Cardiac muscle cell (in vitro differentiated cells and primary cell): Measurements from ENCODE around the gene CDH1. TPM values are rescaled to one million over a fixed set of nuclear protein-coding genes. Genes with fewer than 3 reads are reported as not detected.

Experiments used
- DNase-seq, 2 donors: peaks; one replicate each; pipeline versions ENCODE4 v3.0.0 to v3.0.0-alpha.2; 2010 to 2017; ENCODE audit warnings: low read depth in 1 of 2, low spot score in 1 of 2
- H3K27ac ChIP-seq: fragments of 200-600 bp; sonication (generic); 2 replicates; pipeline ENCODE4 v1.5.1; 2016
- H3K27me3 ChIP-seq: fragments of 200-600 bp; sonication (generic); 2 replicates; pipeline ENCODE4 v1.6.0; 2016; ENCODE audit warnings: control low read depth
- H3K36me3 ChIP-seq: fragments of 200-600 bp; sonication (generic); 2 replicates; pipeline ENCODE4 v1.5.1; 2016; ENCODE audit warnings: control low read depth
- H3K4me1 ChIP-seq: fragments of 200-600 bp; sonication (generic); 2 replicates; pipeline ENCODE4 v1.8.1; 2017; ENCODE audit warnings: low read depth, mild to moderate bottlenecking, mixed run types
- H3K4me3 ChIP-seq: fragments of 200-600 bp; sonication (generic); 2 replicates; pipeline ENCODE4 v1.5.1; 2016; ENCODE audit warnings: mild to moderate bottlenecking
- H3K9me3 ChIP-seq: fragments of 200-600 bp; sonication (generic); 2 replicates; pipeline ENCODE4 v1.5.1; 2017; ENCODE audit warnings: low read depth, mild to moderate bottlenecking, control low read depth
- CTCF ChIP-seq: IDR thresholded peaks from 2 replicates; pipeline ENCODE4 v1.5.1; 2012; ENCODE audit warnings: low read depth, mild to moderate bottlenecking, low read length
- polyA plus RNA-seq: library from polyadenylated mRNA; unstranded; fragments of >200 nt; fragmentation: Nextera tagmentation; extraction: Ambion mirVana; gene quantifications from 2 replicates; pipeline ENCODE4 v1.2.1, GENCODE V29; 2016
- total RNA-seq: library from RNA; depleted of rRNA; stranded (reverse); fragments of >200 nt; gene quantifications from 2 replicates; pipeline ENCODE4 v1.2.3, GENCODE V29; 2016

Gene CDH1
- total and polyA plus RNA-seq, 2 experiments from 2014 or later = 0.09 to 1.4 TPM

GRCh38 chr16:68883685-68884084, 146.6 kb downstream of the CDH1 start:
- H3K9me3 ChIP-seq = no peaks in the 10 kb centered on the region
- H3K27me3 ChIP-seq = no peaks in the 10 kb centered on the region
- H3K27ac ChIP-seq = no peak overlapping the region
- no peak overlapping the region for H3K4me3 ChIP-seq
- no peaks in the 10 kb centered on the region for H3K4me1 ChIP-seq
- no peak for DNase-seq
- TF ChIP-seq CTCF = no peak
- H3K36me3 ChIP-seq = peaks cover 7% of the 10 kb centered on the region

GRCh38 chr16:68884401-68884800, 147.3 kb downstream of the CDH1 start:
- Histone ChIP-seq H3K36me3 (peaks cover 7% of the 10 kb centered on the region), H3K4me3 (no peak overlapping the region), H3K27ac (no peak overlapping the region), H3K4me1 (no peaks in the 10 kb centered on the region), H3K9me3 (no peaks in the 10 kb centered on the region), H3K27me3 (no peaks in the 10 kb centered on the region)
- DNase-seq = no peak
- TF ChIP-seq CTCF = no peak

Other genes starting within 250 kb of the CDH1 start
- 69.3 TPM in 2 replicates for gene ZFP90, start 198.0 kb upstream of the CDH1 start, total RNA-seq
- 29.1 and 33.5 TPM in 2 replicates for gene ZFP90, start 198.0 kb upstream of the CDH1 start, polyA plus RNA-seq
- gene CDH3, start 92.0 kb upstream of the CDH1 start, total RNA-seq = 156 and 342 TPM in 2 replicates
- 115 and 211 TPM in 2 replicates for gene CDH3, start 92.0 kb upstream of the CDH1 start, polyA plus RNA-seq
- 8.8 and 8.9 TPM in 2 replicates for gene TANGO6, start 106.2 kb downstream of the CDH1 start, total RNA-seq
- gene TANGO6, start 106.2 kb downstream of the CDH1 start, polyA plus RNA-seq = 4.8 and 5.4 TPM in 2 replicates